Gastrocnemius medialis (tissue), 4 donors: ENCODE measurements around the gene CEP72. TPM values are rescaled to one million over a fixed set of nuclear protein-coding genes. Genes with fewer than 3 reads are reported as not detected.

ENCODE experiments used
- total RNA-seq, 4 donors: library from RNA; depleted of rRNA; stranded (reverse); fragments of >200 nt; gene quantifications; one replicate each; pipeline versions ENCODE4 v1.1.0 to v1.2.3, GENCODE V29; 2016

CEP72 gene
- total RNA-seq, 4 donors from 2014 or later: 0.36 to 0.56 (median 0.40) TPM; not detected in 1

Other genes starting within 250 kb of the CEP72 start
- 10 to 100 TPM; 44.3 to 81.7 (median 54.0) TPM for gene EXOC3, start 169.2 kb upstream of the CEP72 start, total RNA-seq
- gene SLC9A3, start 87.9 kb upstream of the CEP72 start, total RNA-seq: 1 to 10 TPM; 1.7 to 4.5 (median 2.9) TPM
- gene TPPP, start 81.0 kb downstream of the CEP72 start, total RNA-seq: 1 to 10 TPM; 2.4 to 8.7 (median 3.2) TPM
- gene ZDHHC11B, start 172.4 kb downstream of the CEP72 start, total RNA-seq: 1 to 10 TPM in 2 of 4 donors, under 1 TPM in 2; 0.24 to 1.2 (median 0.71) TPM
- gene ZDHHC11, start 238.6 kb downstream of the CEP72 start, total RNA-seq: 1 to 10 TPM in 2 of 4 donors, under 1 TPM in 1, not detected in 1; 0.85 to 3.8 (median 2.3) TPM